Amniotic stem cell (primary cell): Measurements from ENCODE around the gene GPR148.

Experiments
- DNase-seq: peaks from one replicate; lab custom pipeline; 2025; lab: John Stamatoyannopoulos, UW

The GPR148 gene

DNA sequence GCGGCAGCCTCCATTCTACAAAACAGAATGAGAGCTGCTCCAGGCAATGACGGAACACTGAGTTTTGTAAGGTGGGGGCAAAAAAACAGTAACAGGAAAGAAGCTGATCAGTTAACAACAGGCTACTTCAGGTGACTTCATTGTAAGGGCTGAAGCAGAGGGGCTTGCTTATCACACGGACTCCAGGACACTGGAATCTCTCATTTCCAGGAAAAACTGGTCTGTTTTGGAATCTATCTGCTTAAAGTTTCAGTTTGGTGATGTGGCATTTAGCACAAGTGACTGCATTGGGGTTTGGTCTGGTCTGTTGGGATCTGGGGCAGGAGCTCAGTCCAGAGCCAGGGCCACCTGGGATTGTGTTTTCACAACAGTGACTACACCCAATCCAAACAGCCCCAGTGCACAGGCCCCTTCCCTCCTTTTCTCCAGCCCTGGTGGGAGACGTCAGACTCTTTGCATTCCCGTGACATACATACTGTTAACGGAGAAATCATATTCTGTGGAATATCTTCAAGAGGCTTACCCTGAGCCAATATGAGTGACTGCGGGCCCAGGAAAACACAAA is 40.6 kb downstream of the GPR148 start:
- no peak for DNase-seq

DNA sequence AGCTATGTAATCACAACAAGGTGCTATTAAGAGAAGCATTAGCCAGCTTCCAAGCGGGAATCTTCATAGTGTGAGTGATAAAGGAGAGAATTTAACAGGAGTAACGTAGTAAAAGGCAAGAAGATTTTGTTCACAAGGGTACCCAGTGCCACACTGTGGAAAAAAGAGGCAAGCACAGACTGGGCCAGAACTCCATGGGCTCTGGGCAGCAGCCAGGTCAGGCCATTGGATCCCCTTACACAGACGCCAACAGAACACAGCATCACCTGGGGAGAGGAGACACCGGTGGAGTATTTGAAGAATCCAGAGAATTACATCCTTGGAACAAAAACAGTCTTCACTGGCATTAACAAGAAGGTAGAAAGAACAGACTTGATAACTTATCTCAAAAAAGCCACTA is 47.7 kb downstream of the GPR148 start:
- no peak for DNase-seq

DNA sequence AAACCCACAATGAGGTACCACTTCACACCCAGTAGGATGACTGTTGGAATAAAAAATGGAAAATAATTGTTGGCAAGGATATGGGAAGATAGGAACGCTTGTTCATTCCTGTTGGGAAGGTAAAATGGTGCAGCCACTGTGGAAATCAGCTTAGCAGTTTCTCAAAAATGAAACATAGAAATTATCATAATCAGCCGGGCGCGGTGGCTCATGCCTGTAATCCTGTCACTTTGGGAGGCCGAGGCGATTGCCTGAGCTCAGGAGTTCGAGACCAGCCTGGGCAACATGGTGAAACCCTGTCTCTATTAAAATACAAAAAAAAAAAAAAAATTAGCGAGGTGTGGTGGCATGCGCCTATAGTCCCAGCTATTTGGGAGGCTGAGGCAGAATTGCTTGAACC is 49.9 kb downstream of the GPR148 start:
- DNase-seq, result no peak
